Measurements from ENCODE around the gene ALG12.

DNA sequence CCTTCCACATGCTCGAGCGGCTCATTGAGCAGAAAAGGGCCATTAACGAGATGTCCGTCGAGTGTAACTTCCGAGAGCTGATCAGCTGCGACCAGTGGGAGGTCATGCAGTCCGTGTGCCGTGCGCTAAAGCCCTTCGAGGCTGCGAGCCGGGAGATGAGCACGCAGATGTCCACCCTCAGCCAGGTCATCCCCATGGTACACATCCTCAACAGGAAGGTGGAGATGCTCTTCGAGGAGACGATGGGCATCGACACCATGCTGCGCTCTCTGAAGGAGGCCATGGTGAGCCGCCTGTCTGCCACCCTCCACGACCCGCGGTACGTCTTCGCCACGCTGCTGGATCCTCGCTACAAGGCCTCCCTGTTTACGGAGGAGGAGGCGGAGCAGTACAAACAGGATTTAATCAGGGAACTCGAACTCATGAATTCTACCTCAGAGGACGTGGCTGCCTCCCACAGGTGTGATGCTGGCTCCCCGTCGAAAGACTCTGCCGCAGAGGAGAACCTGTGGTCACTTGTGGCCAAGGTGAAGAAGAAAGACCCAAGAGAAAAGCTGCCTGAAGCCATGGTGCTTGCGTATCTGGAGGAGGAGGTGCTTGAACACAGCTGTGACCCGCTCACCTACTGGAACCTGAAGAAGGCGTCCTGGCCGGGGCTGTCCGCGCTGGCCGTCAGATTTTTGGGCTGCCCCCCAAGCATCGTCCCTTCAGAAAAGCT is 31.7 kb downstream of the ALG12 start:
- TF ChIP-seq POLR2A (IDR thresholded peaks at IDR 0.05; ENCODE audit: low read depth, low read length): no peak
- TF ChIP-seq POLR2AphosphoS5 (IDR thresholded peaks at IDR 0.05; ENCODE audit: low read depth, low read length): no peak
